Measurements from ENCODE around the gene TRMT6.

GRCh38 chr20:5920581-5920980 lies 29.8 kb downstream of the TRMT6 start:
- TF ChIP-seq, protein P1, sequence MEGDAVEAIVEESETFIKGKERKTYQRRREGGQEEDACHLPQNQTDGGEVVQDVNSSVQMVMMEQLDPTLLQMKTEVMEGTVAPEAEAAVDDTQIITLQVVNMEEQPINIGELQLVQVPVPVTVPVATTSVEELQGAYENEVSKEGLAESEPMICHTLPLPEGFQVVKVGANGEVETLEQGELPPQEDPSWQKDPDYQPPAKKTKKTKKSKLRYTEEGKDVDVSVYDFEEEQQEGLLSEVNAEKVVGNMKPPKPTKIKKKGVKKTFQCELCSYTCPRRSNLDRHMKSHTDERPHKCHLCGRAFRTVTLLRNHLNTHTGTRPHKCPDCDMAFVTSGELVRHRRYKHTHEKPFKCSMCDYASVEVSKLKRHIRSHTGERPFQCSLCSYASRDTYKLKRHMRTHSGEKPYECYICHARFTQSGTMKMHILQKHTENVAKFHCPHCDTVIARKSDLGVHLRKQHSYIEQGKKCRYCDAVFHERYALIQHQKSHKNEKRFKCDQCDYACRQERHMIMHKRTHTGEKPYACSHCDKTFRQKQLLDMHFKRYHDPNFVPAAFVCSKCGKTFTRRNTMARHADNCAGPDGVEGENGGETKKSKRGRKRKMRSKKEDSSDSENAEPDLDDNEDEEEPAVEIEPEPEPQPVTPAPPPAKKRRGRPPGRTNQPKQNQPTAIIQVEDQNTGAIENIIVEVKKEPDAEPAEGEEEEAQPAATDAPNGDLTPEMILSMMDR (IDR thresholded peaks at IDR 0.05), result no peak
- no peak for TF ChIP-seq POLR2AphosphoS5 (IDR thresholded peaks at IDR 0.05)
